ENCODE results near the gene CD47.

DNA sequence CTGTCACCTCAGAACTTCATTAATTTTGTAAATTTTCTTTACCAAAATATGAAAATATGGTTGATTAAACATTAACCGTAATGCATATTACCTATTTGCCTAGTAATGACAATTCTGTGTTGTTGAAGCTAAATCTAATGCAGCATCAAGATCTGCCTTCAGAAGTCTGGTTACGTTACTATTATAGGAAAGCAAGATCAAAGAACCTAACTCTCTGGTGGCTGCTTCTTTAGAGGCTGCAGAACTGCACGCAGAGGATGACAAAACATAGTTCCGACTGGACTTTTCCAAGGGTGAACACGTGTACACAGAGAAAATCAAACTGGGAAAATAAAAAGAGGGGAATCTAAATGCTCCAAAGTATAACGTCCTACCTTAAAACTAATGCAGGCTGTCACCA is 20.5 kb downstream of the CD47 start:
- TF ChIP-seq, protein P1, sequence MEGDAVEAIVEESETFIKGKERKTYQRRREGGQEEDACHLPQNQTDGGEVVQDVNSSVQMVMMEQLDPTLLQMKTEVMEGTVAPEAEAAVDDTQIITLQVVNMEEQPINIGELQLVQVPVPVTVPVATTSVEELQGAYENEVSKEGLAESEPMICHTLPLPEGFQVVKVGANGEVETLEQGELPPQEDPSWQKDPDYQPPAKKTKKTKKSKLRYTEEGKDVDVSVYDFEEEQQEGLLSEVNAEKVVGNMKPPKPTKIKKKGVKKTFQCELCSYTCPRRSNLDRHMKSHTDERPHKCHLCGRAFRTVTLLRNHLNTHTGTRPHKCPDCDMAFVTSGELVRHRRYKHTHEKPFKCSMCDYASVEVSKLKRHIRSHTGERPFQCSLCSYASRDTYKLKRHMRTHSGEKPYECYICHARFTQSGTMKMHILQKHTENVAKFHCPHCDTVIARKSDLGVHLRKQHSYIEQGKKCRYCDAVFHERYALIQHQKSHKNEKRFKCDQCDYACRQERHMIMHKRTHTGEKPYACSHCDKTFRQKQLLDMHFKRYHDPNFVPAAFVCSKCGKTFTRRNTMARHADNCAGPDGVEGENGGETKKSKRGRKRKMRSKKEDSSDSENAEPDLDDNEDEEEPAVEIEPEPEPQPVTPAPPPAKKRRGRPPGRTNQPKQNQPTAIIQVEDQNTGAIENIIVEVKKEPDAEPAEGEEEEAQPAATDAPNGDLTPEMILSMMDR (conservative IDR thresholded peaks at IDR 0.05; ENCODE audit: low read depth, low read length) = no peak
- TF ChIP-seq POLR2A (IDR thresholded peaks at IDR 0.05; ENCODE audit: low read depth, low read length) = no peak
- TF ChIP-seq SMC3 (IDR thresholded peaks at IDR 0.05; ENCODE audit: low read depth, low read length) = no peak
- no peak for TF ChIP-seq RFX5 (IDR thresholded peaks at IDR 0.05; ENCODE audit: low read depth, low read length)
- TF ChIP-seq RAD21 (IDR thresholded peaks at IDR 0.05; ENCODE audit: low read length) = no peak
- no peak for TF ChIP-seq MAZ (IDR thresholded peaks at IDR 0.05; ENCODE audit: borderline replicate concordance, low read depth, low read length)
- TF ChIP-seq, protein P2, sequence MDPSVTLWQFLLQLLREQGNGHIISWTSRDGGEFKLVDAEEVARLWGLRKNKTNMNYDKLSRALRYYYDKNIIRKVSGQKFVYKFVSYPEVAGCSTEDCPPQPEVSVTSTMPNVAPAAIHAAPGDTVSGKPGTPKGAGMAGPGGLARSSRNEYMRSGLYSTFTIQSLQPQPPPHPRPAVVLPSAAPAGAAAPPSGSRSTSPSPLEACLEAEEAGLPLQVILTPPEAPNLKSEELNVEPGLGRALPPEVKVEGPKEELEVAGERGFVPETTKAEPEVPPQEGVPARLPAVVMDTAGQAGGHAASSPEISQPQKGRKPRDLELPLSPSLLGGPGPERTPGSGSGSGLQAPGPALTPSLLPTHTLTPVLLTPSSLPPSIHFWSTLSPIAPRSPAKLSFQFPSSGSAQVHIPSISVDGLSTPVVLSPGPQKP (IDR thresholded peaks at IDR 0.05; ENCODE audit: borderline replicate concordance, low read depth, low read length) = no peak
- no peak for TF ChIP-seq MXI1 (IDR thresholded peaks at IDR 0.05; ENCODE audit: borderline replicate concordance, low read depth, low read length)
- TF ChIP-seq, protein P3, sequence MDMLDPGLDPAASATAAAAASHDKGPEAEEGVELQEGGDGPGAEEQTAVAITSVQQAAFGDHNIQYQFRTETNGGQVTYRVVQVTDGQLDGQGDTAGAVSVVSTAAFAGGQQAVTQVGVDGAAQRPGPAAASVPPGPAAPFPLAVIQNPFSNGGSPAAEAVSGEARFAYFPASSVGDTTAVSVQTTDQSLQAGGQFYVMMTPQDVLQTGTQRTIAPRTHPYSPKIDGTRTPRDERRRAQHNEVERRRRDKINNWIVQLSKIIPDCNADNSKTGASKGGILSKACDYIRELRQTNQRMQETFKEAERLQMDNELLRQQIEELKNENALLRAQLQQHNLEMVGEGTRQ (IDR thresholded peaks at IDR 0.05; ENCODE audit: low read depth, low read length) = no peak
- no peak for TF ChIP-seq BHLHE40 (IDR thresholded peaks at IDR 0.05; ENCODE audit: low read depth, low read length)
- no peak for TF ChIP-seq MAFK (IDR thresholded peaks at IDR 0.05; ENCODE audit: low read depth, low read length)

Data from IMR-90 (cell line).